ENCODE measurements around the gene ZNF222.

Gene ZNF222

DNA sequence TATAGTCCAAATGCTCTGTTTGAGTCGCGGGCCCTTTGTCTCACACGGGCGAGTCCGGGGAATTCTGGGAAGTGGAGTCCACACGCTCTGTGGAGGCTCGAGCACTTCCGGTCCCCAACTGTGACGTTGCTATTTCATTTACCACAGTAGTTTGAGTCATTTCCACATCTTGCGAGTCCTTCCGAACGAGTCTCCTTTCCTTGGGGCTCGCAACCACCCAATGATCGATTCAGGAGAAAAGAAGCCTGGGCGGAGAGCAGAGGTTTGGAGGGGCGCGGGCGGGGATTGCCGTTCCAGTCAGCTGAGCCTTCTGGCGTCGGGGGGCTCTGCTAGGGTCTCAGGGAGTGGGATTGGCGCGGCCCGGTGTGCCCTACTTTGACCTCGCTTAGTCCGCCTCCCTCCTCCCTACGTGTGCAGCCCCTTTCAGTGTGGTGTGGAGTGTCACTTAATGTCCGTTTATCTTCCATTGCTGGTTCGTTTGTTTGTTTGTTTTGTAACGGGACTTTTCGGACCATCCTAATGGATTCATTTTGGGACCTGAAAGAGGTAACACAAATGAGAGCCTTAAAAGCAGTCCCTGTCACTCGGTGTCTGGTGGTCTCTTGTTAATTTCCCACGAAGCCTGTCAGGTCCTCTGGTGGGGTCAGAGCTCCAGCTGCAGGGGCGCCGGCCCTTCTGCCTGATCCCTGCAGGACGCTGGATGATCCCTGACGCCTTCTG is at the start of gene ZNF222:
Gene ZNF222, plus strand, starts transcription at position 163 of the 720 bp plus-strand sequence. Its CDS starts 58 bp downstream, at position 221.
- no peaks in the 10 kb centered on the region for H3K27me3 ChIP-seq (ENCODE audit: low read depth, low read length)
- peak within 1 kb of the TSS; percentile 98 for H2AFZ ChIP-seq (ENCODE audit: low read depth, low read length)
- peak within 1 kb of the TSS; percentile 53 for H3K4me2 ChIP-seq (ENCODE audit: low read length)
- peak within 1 kb of the TSS; percentile 78 for H3K4me3 ChIP-seq (ENCODE audit: low read length)
- H4K20me1 ChIP-seq (ENCODE audit: insufficient read depth, low read length), result no peaks in the 10 kb centered on the region
- no peak within 1 kb of the TSS for H3K27ac ChIP-seq (ENCODE audit: low read length)
- peak within 1 kb of the TSS; percentile 61 for H3K9ac ChIP-seq (ENCODE audit: low read length)
- no peaks in the 10 kb centered on the region for H3K4me1 ChIP-seq (ENCODE audit: low read length)
- peaks cover 37% of the 10 kb centered on the region for H3K36me3 ChIP-seq (replicated peaks; ENCODE audit: low read depth, low read length)
- 0 out of 2 replicates have a peak, but pooled peaks cover 6% of the 10 kb centered on the region for H3K9me3 ChIP-seq (ENCODE audit: insufficient read depth, low read length)
- no peak for TF ChIP-seq EZH2phosphoT487 (IDR thresholded peaks at IDR 0.05; ENCODE audit: low read depth)
- TF ChIP-seq, protein P1, sequence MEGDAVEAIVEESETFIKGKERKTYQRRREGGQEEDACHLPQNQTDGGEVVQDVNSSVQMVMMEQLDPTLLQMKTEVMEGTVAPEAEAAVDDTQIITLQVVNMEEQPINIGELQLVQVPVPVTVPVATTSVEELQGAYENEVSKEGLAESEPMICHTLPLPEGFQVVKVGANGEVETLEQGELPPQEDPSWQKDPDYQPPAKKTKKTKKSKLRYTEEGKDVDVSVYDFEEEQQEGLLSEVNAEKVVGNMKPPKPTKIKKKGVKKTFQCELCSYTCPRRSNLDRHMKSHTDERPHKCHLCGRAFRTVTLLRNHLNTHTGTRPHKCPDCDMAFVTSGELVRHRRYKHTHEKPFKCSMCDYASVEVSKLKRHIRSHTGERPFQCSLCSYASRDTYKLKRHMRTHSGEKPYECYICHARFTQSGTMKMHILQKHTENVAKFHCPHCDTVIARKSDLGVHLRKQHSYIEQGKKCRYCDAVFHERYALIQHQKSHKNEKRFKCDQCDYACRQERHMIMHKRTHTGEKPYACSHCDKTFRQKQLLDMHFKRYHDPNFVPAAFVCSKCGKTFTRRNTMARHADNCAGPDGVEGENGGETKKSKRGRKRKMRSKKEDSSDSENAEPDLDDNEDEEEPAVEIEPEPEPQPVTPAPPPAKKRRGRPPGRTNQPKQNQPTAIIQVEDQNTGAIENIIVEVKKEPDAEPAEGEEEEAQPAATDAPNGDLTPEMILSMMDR (IDR thresholded peaks at IDR 0.05; ENCODE audit: low read depth, low read length), result no peak
- H3K79me2 ChIP-seq (ENCODE audit: low read length), result no peaks in the 10 kb centered on the region

GRCh38 chr19:43976732-43977131 is 48.4 kb upstream of the ZNF222 start:
- H3K4me2 ChIP-seq (ENCODE audit: low read length), result no peak overlapping the region
- no peaks in the 10 kb centered on the region for H3K36me3 ChIP-seq (replicated peaks; ENCODE audit: low read depth, low read length)
- no peak for TF ChIP-seq EZH2phosphoT487 (IDR thresholded peaks at IDR 0.05; ENCODE audit: low read depth)
- TF ChIP-seq, protein P1 (IDR thresholded peaks at IDR 0.05; ENCODE audit: low read depth, low read length), result no peak
- H4K20me1 ChIP-seq (ENCODE audit: insufficient read depth, low read length), result no peaks in the 10 kb centered on the region
- no peaks in the 10 kb centered on the region for H3K79me2 ChIP-seq (ENCODE audit: low read length)
- no peaks in the 10 kb centered on the region for H3K9me3 ChIP-seq (ENCODE audit: insufficient read depth, low read length)
- no peaks in the 10 kb centered on the region for H3K27me3 ChIP-seq (ENCODE audit: low read depth, low read length)
- no peak overlapping the region for H3K9ac ChIP-seq (ENCODE audit: low read length)
- no peak overlapping the region for H3K27ac ChIP-seq (ENCODE audit: low read length)
- no peak overlapping the region for H3K4me3 ChIP-seq (ENCODE audit: low read length)
- H2AFZ ChIP-seq (ENCODE audit: low read depth, low read length), result no peak overlapping the region
- H3K4me1 ChIP-seq (ENCODE audit: low read length), result no peaks in the 10 kb centered on the region

DNA sequence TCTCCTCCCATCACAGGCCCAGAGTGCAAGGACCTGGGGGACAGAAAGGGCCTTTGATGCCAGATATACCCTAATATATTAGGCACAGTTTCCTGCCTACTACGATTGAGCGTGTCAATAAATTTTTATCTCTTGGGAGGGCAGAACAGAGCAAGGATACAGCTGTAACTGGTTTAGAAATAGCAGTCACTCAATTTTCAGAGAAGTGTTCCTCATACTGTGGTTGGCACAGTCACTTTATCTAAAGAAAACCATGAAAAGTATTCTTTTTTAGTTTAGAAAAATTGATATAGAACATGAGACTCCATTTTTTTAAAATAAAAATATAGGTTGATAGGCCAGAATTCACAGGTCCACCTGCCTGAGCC is 41.7 kb upstream of the ZNF222 start:
- Histone ChIP-seq H2AFZ (ENCODE audit: low read depth, low read length) (no peak overlapping the region), H3K4me2 (ENCODE audit: low read length) (no peak overlapping the region), H3K9ac (ENCODE audit: low read length) (no peak overlapping the region)

More for the DNA sequence above, 41.7 kb upstream of the ZNF222 start:
- H3K4me3 ChIP-seq (ENCODE audit: low read length), result peak overlapping the region; percentile 60; the same call in 1 of the 2 replicates
- H3K79me2 ChIP-seq (ENCODE audit: low read length), result no peaks in the 10 kb centered on the region
- no peaks in the 10 kb centered on the region for H3K27me3 ChIP-seq (ENCODE audit: low read depth, low read length)
- no peak for TF ChIP-seq EZH2phosphoT487 (IDR thresholded peaks at IDR 0.05; ENCODE audit: low read depth)
- TF ChIP-seq, protein P1 (IDR thresholded peaks at IDR 0.05; ENCODE audit: low read depth, low read length), result no peak
- no peaks in the 10 kb centered on the region for H4K20me1 ChIP-seq (ENCODE audit: insufficient read depth, low read length)
- no peaks in the 10 kb centered on the region for H3K36me3 ChIP-seq (replicated peaks; ENCODE audit: low read depth, low read length)
- H3K4me1 ChIP-seq (ENCODE audit: low read length), result no peaks in the 10 kb centered on the region
- H3K9me3 ChIP-seq (ENCODE audit: insufficient read depth, low read length), result peaks cover 3% of the 10 kb centered on the region; the same call in 1 of the 2 replicates
- no peak overlapping the region for H3K27ac ChIP-seq (ENCODE audit: low read length)

Data from OCI-LY3 (cell line).